Stimulated activated CD8-positive, alpha-beta memory T cell treated with anti-CD3 and anti-CD28 coated beads, Interleukin-4, amount 100 ng/mL, for 1 hour (primary cell): Measurements from ENCODE around the gene TMEM87B.
"Not testable (repeated sequence)": the region's sequence is repeated elsewhere in the genome, so short reads cannot be mapped to it uniquely, and the experiment has no call there.

ENCODE experiments used
- DNase-seq, 2 donors: peaks; one replicate each; pipeline ENCODE4 v3.0.0-alpha.2; 2020; ENCODE audit warnings: low read depth in 2 of 2, low spot score in 1 of 2

Gene TMEM87B

DNA sequence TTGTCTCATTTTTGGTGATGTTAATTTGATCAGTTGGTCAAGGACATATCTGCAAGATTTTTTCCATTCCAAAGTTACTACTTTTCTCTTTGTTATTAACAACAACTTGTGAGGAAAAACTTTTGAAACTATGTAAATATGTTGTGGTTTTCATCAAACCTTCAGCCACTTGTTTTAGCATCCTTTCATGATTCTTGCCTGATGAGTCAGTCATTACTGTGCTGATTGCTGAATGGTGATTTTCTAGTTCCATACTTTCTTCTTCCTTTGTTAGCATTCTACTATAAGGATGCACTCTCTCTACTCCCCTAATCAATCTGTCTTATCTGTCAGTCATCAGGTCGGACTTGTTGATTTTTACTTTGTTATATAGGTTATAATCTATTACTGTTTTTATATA lies 10.9 kb downstream of the TMEM87B start:
- DNase-seq: no peak

DNA sequence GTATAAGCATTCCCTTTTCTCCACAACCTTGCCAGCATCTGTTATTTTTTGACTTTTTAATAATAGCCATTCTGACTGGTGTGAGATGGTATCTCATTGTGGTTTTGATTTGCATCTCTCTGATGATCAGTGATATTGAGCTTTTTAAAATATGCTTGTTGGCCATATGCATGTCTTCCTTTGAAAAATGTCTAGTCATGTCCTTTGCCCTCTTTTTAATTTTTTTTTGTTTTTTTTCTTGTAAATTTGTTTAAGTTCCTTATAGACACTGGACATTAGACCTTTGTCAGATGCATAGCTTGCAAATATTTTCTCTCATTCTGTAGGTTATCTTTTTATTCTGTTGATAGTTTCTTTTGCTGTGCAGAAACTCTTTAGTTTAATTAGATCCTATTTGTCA lies 14.7 kb downstream of the TMEM87B start:
- DNase-seq: not testable (repeated sequence)

DNA sequence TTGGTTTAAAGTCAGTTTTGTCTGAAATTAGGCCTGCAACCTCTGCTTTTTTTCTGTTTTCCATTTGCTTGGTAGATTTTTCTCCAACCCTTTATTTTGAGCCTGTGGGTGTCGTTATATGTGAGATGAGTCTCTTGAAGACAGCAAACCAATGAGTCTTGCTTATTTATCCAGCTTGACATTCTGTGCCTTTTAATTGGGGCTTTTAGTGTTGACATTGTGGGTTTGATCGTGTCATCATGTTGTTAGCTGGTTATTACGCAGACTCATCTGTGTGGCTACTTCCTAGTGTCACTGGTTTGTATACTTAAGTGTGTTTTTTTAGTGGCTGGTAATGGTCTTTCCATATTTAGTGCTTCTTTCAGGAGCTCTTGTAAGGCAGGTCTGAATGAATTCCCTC lies 18.8 kb downstream of the TMEM87B start:
- DNase-seq: no peak

DNA sequence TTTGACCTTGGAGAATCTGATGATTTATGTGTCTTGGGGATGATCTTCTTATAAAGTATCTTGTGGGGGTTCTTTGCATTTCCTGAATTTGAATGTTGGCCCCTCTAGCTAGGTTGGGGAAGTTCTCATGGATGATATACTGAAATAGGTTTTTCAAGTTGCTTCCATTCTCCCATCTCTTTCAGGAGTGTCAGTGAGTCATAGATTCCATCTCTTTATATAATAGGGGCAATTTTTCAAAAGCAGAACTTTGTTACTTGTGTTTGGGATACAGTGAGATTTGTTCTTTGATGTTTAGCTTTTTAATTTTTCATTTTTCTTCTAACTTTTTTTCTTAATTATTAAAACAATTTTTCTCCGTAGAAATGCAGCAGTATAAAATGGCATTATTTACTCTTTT lies 19.4 kb downstream of the TMEM87B start:
- no peak for DNase-seq

DNA sequence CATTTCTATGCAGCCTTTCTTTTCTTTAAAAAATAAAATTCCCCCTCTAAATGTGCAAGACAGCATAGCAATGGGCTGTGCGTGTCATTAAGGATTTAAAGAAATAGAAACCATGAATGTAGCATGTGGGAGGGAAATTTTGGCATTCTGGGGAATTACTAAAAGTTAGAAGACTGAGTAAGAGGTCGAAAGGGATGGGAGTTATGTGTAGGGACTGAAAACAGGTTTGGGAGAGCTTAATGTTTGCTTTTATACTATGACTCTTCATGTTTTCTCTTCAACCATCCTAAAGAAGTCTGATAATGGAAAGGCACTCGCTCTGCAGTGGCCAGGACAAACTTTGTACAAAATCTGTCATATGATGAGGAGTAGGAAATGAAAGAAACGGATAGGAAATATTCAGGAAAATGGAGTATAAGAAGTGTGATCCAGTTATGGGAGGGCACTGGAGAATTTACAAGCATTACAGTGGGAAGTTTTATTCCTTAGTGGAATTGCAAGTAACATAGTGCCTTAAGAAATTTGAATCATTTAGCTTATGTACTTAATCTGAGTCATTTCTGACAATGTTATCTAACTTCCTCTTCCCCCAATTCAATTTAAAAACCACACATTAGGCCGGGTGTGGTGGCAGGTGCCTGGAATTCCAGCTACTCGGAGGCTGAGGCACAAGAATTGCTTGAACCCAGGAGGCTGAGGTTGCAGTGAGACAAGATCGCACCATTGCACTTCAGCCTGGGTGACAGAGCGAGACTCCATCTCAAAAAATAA lies 20.6 kb downstream of the TMEM87B start:
- DNase-seq: no peak

DNA sequence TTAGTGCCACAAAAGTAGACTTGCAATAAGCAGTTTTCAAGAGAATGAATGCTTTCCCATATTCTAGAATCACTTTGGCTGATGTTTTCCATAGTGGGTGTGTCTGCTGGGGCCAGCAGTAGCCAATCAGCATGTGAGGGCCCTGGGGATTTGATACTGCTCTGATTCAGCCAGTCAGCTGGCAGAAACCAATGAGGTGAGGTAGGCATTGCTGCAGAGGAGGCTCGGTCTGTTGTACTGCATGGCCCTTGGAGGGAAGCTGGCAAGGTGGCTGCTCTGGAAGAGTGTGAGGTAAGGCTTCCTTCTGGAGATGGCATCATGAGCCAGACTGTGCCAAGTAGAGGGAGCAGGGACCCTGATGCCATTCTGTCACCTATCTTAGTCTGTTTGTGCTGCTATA lies 22.7 kb downstream of the TMEM87B start:
- DNase-seq: no peak

DNA sequence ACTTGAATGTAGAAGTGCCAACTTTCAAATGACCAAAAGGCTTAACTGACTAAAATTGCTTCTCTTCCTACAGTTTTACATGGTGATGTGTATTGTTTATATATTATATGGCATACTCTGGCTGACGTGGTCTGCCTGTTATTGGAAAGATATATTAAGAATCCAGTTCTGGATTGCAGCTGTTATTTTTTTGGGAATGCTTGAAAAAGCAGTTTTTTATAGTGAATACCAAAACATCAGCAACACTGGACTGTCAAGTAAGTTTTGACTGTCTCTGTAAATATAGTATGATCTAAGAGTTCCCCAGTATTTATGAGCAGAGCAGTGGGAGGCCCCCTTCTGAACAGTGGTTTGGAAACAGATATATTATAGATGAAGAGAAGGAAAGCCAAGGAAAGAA lies 26.2 kb downstream of the TMEM87B start:
- no peak for DNase-seq

DNA sequence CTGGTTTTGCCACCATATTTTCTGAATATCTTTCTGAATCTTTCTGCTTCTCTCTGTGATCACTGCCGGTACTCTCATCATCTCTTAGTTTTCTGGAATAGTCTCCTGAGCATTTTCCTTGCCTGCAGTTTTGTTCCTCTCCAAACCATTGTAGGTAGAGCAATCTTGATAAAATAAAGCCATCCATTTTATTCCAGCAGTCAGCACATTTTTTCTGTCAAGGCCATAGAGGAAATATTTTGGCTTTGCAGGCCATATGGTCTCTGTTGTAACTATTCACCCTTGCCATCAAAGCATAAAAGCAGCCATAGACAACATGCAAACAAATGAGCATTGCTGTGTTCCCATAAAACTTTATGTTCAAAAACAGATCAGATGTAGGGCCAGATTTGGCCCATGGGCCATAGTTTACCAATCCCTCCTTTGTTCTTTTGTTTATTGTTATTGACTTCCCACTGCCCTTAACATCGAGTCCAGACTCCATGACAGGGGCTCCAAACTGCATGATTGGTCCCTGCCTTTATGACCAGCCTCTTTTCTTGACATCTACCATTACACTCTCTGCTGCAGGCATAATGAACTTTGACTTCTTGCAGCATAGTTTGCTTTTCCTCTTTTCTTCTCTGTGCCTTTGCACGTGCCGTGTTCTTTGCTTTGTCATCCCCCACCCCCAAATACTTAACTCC lies 29.8 kb downstream of the TMEM87B start:
- no peak for DNase-seq

DNA sequence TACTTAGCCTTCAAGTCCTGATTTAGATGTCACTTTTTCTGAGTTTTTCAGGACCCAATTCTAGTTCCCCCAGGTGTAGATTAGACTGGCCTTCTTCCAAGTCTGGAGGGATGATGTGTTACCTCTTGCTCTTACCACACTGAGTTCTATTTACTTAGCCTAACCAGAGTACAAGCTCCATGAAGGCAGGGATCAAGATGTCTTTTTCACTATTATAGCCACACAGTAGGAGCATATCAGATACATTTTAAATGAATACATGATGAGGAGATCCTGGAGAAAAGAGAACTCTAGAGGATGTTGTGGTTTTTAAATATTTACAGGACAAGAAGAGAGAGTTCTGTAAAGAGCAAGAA lies 30.3 kb downstream of the TMEM87B start:
- DNase-seq: no peak

DNA sequence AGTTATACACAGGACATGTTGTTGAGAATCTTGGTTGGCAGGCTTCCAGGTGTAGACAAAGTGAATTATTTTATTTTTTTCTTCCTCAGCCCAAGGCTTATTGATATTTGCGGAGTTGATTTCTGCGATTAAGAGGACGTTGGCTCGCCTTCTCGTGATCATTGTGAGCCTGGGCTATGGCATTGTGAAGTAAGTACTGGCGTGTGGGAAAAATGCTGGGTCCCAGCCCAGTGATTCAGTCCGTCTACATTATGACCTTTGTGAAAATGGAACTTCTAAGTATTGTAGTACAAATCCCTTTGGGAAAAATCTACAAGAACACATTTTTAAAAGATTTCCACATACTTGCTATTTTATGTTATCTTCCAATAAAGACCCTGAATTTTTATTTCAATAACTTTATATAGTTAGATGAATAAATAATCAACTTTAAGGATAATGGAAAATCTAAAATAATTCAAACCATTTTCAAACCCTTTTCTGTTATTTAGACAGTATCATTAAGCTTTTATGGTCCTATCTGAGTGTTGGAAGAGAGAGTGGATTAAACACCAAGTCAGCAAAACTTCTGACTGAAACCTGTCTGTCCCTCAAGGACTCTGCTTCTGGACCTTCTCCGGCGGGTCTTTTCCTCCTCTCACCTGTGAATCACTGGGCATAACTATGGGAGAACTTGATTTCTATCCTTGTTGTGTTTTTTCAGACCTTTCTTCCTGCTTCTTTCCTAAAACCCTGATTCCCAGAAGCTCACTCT lies 31.0 kb downstream of the TMEM87B start:
- DNase-seq: no peak

DNA sequence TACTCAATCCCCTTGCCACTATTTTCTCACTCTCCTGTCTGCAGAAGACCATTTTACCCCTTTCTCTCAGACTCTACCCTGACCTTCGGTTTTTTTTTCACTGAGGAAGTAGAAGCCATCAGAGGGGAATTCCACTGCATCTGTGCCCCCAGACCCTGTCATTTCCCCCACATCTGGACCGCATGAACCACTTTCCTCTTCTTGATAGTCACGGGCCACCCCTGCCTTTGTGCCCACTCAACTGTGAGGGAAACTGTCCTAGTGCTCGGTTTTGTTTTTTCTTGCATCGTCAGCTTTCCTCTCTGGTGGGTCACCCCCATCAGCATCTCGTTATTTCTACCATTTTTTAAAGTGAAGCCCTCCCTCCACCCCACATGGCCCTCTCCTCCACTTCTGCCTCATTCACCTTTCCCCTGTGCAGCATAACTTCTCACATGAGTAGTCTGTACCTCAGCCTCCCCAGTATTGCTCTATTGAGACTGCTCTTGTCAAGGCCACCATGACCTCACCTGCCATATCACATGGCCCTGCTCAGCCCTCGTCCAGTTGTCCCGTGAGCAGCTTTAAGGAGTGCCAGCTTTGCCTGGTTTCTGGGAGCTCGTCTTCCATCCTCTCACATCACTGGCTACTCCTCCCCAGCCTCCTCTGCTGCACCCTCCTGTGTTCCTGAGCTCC lies 32.4 kb downstream of the TMEM87B start:
- no peak for DNase-seq

DNA sequence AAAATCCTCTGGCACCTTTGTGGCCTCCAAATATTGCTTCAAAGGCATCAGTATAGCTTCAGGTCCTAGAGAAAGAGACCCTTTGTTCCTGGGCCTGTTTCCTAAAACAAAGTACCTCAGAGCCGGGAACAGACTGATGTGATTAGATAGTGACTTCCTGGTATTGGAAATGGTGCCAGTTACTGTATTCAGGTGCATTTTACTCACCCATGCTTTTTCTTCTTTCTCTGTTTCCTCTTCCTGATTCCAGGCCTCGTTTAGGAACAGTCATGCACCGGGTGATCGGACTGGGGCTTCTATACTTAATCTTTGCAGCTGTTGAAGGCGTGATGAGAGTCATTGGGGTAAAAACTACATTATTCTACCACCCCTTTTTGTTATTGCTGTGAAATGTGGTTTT lies 34.3 kb downstream of the TMEM87B start:
- no peak for DNase-seq

DNA sequence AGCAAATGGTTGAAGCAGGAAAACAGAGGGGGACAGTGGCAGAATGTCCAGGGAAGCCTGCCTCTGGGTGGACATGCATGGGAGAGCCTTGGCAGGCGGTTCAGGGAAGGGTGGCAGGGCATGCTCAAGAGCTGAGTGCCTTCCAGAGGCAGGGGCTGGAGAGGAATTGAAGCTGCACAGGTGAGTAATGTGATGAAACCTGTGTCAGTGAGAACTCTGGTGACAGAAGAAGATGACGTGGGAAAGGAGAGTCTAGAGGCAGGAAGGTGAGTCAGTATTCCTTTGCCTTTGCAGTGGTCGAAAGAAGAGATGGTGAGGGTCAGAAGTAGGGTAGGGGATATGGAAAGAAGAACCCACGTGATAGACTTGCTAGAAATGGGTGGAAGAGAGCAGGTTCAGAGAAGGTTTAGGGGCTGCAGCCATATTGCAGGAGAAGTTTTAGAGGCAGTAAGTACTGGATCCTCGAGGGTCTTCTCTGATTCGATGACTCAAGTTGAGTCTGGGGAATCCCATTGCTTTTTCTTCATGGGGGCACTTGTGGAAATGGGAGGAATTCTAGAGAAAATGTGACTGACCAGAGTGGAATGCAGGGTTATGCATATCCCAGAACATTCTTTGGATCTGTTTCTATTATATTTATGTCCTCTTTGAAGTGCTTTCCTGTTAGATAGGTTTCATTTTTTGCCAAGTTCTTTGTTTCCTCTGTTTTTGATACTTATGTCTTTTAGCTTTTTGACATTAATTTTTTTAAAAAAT lies 37.4 kb downstream of the TMEM87B start:
- no peak for DNase-seq

DNA sequence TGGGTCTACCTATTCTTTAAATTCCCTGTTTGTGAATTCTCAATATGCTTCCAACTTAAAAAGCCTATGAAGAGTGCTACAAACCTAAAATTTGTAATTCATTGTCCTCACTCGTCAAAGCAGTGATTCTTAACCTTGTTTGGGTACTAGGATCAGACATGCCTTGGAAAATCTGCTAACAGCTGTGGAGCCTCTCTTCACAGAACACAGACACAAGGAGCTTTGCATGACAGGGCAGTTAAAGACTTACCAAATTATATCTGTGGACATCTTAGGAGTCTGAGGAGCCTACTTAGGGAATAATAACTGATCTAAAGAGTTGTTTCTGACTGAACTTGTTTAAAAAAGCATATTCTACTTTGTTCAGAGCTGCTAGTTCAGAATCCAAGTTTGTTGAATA lies 38.1 kb downstream of the TMEM87B start:
- no peak for DNase-seq

DNA sequence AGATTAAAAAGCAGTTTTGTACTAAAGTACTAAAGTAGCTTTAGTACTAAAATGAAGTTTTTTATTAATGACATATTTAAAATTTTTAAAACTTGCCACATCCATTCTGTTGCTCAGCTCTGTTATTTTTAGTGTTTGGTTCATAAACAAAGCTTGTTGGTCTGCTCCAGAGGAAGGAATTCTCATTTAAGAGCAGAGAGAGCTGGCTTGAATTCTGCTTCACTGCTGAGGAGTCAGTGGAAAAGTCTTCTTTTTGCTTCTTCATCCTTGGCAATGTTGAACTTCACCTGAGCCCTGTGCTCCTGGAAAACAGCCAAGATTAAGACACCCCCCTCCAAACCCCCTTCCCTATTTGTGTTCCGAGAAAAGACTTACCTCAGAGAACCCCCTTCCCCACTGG lies 40.6 kb downstream of the TMEM87B start:
- DNase-seq: no peak

DNA sequence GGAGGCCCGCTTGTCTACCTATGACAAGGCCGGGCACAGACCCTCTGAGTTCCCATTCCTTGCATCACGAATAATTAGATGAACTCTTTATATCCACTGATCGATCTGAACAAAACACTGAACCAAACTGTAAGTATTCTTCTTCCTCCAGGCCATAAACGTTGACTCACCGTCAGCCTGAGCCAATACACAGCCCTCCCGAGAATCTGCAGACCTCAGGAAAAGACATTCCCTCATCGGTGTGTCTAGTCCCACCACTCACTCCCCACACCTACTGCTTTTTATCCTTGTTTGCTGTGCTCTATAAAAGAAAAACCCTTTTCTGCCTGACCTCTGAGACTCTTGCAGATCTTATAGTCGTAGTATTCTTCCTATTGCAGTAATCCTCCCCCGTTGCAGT lies 41.0 kb downstream of the TMEM87B start:
- no peak for DNase-seq

DNA sequence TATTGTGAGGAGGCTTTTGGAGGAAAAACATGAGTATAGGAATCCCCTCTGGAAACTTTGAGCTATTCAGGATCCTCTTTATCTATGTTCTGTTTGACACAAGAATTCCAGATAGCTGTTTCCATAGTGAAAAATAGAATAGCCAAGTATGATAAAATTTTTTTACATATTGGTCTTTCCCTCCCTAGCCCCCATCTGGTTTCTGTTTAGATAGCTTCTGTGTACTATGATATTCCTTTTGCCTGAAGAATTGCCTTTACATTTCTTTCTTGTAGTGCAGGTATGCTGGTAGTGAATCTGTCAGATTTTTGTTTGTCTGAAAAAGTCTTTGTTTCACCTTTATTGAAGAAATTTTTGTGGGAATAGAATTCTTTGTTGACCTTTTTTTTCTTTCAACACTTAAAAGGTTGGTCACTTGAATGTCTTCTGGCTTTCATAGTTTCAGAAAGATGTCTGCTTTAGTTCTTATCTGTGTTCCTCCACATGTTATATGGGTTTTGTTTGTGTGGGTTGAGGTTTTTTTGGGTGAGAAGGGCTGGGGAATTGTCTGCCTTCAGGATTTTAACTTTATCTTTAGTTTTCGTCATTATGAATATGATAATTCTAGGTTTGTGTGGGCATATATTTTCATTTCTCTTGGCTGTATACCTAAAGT lies 53.2 kb downstream of the TMEM87B start:
- no peak for DNase-seq

DNA sequence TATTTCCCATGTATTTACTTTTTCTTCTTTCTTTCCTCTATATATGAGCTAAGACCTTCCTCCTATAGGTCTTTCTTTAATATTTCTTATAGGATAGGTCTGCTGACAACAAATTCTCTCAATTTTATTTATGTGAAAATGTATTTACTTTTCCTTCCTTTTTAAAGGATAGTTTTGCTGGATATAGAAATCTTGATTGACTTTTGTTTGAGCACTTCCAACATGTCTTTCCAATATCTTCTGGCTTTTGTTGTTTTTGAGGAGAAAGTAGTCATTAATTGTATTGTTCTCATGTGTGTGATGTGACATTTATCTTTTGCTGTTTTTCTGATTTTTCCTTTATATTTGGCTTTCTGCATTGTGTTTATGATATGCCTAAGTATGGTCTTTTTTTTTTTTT lies 54.2 kb downstream of the TMEM87B start:
- no peak for DNase-seq

DNA sequence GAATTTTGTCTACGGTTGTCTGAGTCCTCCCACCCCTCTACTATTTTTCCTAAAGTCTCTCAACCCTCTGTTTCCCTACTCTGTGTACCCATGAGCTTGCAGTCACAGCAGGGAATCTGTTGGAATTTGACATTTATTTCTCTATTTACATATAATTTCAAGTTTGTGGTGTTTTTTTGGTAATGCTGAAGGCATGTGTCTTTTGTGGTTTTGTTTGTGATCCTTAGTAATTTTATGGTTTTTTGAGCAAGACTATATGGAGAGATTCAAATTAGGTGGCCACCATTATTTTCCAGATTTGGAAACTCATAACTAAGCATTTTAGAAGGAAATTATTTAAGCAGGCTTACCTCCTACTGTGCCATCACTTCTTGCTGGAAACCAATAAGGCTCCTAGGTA lies 55.9 kb downstream of the TMEM87B start:
- DNase-seq: no peak

DNA sequence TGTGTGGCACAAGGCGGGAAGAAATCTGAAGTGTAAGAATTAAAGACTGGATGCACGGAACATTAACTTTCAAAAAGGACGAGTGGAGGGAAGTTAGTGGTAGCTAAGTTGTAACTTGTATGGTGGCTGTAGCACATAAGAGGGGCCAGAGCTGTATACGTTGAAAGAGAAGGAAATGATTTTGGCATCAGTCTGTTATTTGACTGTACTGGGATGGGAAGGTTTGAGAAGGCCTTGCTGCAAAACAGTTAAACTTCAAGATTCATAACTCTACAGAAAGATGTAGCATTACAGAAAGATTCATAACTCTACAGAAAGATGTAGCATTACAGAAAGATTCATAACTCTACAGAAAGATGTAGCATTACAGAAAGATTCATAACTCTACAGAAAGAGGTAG lies 58.3 kb downstream of the TMEM87B start:
- not testable (repeated sequence) for DNase-seq

DNA sequence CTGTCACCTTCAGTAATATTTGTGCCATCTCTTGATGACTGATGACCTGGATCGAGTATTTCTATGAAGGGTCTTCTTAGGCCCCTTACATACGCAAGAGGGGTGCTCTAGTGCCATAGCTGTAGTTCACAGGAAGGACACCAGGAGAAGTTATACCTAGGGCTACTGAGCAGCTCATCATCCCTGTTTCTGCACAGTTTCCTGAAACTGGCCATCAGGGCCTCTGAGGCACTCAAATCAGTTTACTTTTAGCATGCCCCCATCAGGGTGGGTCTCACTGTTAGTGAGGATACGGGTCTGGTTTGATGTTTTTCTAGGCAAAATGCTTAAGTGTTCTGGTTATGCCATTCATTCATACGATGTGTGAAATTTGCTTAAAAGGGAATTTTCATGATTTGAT lies 63.1 kb downstream of the TMEM87B start:
- no peak for DNase-seq
